ENCODE results near the gene GSK3B. TPM values are rescaled to one million over a fixed set of nuclear protein-coding genes. Genes with fewer than 3 reads are reported as not detected.

GSK3B gene
- total RNA-seq, 1 donor from 2014 or later: 65.4 TPM

- no peak overlapping the region for H3K27ac Mint-ChIP-seq
- H3K4me1 Mint-ChIP-seq: peaks cover 28% of the 10 kb centered on the region
- H3K36me3 Mint-ChIP-seq: peaks cover 36% of the 10 kb centered on the region
- H3K9me3 Mint-ChIP-seq: peaks cover 38% of the 10 kb centered on the region
- TF ChIP-seq CTCF (IDR thresholded peaks at IDR 0.05; ENCODE audit: unreplicated experiment): no peak
- H3K4me3 Mint-ChIP-seq: no peak overlapping the region
- no peak for DNase-seq (ENCODE audit: low spot score in 2 of 2, unreplicated experiment in 2 of 2)
- H3K27me3 Mint-ChIP-seq (ENCODE audit: low read depth): no peaks in the 10 kb centered on the region
Observed at GRCh38 chr3:120047686-120048085, 46.6 kb downstream of the GSK3B start.

DNA sequence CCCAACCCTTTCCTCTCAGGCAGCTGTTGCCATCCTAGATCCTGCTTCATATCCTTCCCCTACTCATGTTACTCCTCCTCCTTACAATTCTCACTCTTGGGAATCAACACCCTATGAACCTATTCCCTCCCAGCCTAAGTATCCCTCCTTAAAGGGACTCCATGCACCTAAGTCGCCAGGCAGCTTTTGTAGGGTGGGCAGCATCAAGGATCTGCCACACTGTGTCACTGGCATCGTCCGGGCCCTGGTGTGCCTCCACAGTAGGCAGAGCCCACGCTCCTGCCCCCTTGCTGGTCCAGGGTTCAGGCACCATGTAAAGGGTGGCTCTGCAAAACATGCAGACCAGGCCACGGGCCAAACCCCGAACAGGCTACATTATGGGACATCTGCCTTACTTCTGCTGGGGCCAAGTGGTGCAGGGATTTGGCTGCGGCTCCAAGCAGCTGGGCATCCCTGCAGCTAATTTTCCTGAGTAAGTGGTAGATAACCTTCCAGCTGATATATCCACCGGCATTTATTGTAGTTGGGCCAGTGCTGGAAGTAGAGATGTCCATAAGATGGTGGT is 53.4 kb downstream of the GSK3B start:
- Mint-ChIP-seq H3K4me1 (peaks cover 4% of the 10 kb centered on the region), H3K27ac (no peak overlapping the region), H3K27me3 (ENCODE audit: low read depth) (no peaks in the 10 kb centered on the region), H3K36me3 (peaks cover 77% of the 10 kb centered on the region), H3K9me3 (peaks cover 70% of the 10 kb centered on the region), H3K4me3 (no peak overlapping the region)
- no peak for TF ChIP-seq CTCF (IDR thresholded peaks at IDR 0.05; ENCODE audit: unreplicated experiment)
- DNase-seq (ENCODE audit: low spot score in 2 of 2, unreplicated experiment in 2 of 2): no peak

DNA sequence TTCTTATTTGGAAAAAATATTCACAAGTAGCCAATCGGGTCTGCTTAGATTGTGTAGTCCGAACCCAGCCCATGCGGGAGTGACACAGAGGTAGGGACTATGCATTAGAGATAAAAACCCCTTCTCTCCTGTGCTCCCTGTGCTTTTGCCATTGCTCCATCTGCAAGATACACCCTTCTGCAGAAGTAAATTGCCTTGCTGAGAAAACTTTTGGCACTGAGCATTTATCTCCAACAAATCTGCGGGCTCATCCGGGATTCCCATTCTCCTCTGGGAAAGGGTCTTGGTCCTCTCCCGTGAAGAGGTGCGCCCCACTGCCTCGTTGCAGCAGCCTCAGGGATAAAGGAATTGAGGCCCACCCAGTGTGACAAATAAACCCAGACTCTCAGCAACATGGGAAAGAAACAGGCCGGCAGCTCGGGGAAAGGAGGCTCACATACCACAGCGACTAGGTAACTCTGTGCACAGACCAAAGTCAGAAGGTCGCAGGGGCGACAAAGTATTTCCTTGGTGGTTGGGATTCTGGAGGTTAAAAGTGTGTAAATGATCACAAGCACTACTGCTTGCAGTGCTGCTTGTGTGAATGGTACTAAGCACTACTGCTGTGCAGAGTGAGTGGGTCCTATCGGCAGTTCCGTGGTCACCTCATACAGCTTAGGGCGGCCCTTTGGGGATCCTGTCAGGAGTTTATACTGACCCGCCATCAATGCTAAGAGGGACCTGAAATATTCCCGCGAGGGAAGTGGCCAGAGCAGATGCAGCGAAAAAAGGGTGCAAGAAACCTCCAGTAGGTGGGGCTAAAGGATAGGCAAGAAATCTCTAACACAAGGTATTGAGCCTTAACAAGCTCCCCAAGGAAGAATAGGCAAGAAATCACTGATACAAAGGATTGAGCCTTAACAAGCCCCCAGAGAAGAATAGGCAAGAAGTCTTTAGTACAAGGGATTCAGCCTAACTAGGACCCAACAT is 54.3 kb downstream of the GSK3B start:
- H3K9me3 Mint-ChIP-seq: peaks cover 63% of the 10 kb centered on the region
- DNase-seq (ENCODE audit: low spot score in 2 of 2, unreplicated experiment in 2 of 2): no peak
- H3K27me3 Mint-ChIP-seq (ENCODE audit: low read depth): no peaks in the 10 kb centered on the region
- H3K4me1 Mint-ChIP-seq: peaks cover 4% of the 10 kb centered on the region
- no peak overlapping the region for H3K27ac Mint-ChIP-seq
- peaks cover 68% of the 10 kb centered on the region for H3K36me3 Mint-ChIP-seq
- no peak for TF ChIP-seq CTCF (IDR thresholded peaks at IDR 0.05; ENCODE audit: unreplicated experiment)
- no peak overlapping the region for H3K4me3 Mint-ChIP-seq

DNA sequence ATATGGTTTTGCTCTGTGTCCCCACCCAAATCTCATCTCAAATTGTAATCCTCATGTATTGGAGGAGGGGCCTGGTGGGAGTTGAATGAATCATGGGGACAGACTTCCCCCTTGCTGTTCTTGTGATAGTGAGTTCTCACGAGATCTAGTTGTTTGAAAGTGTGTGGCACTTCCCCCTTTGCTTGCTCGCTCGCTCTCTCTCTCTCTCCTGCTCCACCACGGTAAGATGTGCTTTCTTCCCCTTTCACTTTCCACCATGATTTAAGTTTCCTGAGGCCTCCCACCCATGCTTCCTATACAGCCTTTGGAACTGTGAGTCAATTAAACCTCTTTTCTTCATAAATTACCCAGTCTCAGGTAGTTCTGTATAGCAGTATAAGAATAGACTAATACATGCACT is 60.7 kb downstream of the GSK3B start:
- Mint-ChIP-seq H3K4me1 (peaks cover 4% of the 10 kb centered on the region), H3K36me3 (peaks cover 13% of the 10 kb centered on the region), H3K9me3 (peaks cover 16% of the 10 kb centered on the region), H3K4me3 (no peak overlapping the region), H3K27me3 (ENCODE audit: low read depth) (no peaks in the 10 kb centered on the region), H3K27ac (no peak overlapping the region)
- no peak for TF ChIP-seq CTCF (IDR thresholded peaks at IDR 0.05; ENCODE audit: unreplicated experiment)
- no peak for DNase-seq (ENCODE audit: low spot score in 2 of 2, unreplicated experiment in 2 of 2)

GRCh38 chr3:120031561-120031960 is 62.7 kb downstream of the GSK3B start:
- H3K36me3 Mint-ChIP-seq: peaks cover 7% of the 10 kb centered on the region
- DNase-seq (ENCODE audit: low spot score in 2 of 2, unreplicated experiment in 2 of 2): no peak
- peaks cover 15% of the 10 kb centered on the region for H3K9me3 Mint-ChIP-seq
- TF ChIP-seq CTCF (IDR thresholded peaks at IDR 0.05; ENCODE audit: unreplicated experiment): no peak
- H3K27ac Mint-ChIP-seq: no peak overlapping the region
- no peak overlapping the region for H3K4me3 Mint-ChIP-seq
- H3K4me1 Mint-ChIP-seq: peaks cover 3% of the 10 kb centered on the region
- no peaks in the 10 kb centered on the region for H3K27me3 Mint-ChIP-seq (ENCODE audit: low read depth)
